ENCODE results near the gene THEMIS. TPM values are rescaled to one million over a fixed set of nuclear protein-coding genes. Genes with fewer than 3 reads are reported as not detected.

The THEMIS gene
- total and polyA plus RNA-seq, 10 of the 15 experiments (the other 5 are each of a cell fraction or from before 2014, with no cell fraction given): 0.06 to 1.5 (median 0.08) TPM; not detected in 6

DNA sequence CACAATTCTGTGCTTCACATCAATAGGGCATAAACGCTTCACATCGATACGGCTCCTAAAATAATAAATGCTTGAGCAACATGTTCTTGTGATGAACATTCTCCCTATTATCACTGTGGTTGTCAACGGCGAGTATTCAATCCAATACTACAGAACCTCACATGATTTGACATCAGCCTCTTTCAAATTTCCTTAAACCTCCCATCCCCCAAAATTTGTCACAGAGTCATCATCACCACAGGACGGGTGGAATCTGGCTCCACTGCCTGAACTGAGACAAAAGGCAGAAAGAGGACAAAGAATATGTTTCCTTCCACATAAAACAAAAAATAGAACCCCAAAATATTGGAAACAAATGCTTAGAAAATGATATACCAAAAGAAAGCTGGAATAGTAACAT is 7.3 kb downstream of the THEMIS start:
- CTCF ChIA-PET: interaction anchor here (0.9 to 1.2 kb wide), 4 partner anchors 9 to 38 kb away, joined by 3 to 5 read pairs (median 4); no protein-coding TSS in a partner anchor
- FAIRE-seq: no peak
- SMC1A ChIA-PET (ENCODE audit: uncharacterized antibody, unreplicated experiment): no interaction called here

More for the DNA sequence above, 7.3 kb downstream of the THEMIS start:
- no peak overlapping the region for H3K27ac ChIP-seq (ENCODE audit: control insufficient read depth, insufficient read depth)
- no peak overlapping the region for H2AFZ ChIP-seq (ENCODE audit: control insufficient read depth, low read depth, low read length)
- 45% methylated on average over 6 of the region's 6 CpGs for WGBS (ENCODE audit: insufficient coverage, insufficient replicate concordance, low lambda C conversion rate, missing lambda C conversion rate)
- H3K79me2 ChIP-seq (ENCODE audit: control insufficient read depth, insufficient read depth, low read length): no peaks in the 10 kb centered on the region
- H3K36me3 ChIP-seq (ENCODE audit: control insufficient read depth in 2 of 2, insufficient read depth in 2 of 2, low read length in 1 of 2): no peaks in the 10 kb centered on the region
- ATAC-seq (no peak), DNase-seq (ENCODE audit: low read depth, low spot score) (no peak)
- ChIA-PET RAD21 (ENCODE audit: unreplicated experiment) (interaction anchor here (1.2 kb wide), 1 partner anchor 15 kb away, joined by 3 read pairs; no protein-coding TSS in a partner anchor), POLR2A (no interaction called here)
- no peaks in the 10 kb centered on the region for H3K9me3 ChIP-seq (replicated peaks; ENCODE audit: control insufficient read depth, insufficient read depth, low read length)
- no peaks in the 10 kb centered on the region for H4K20me1 ChIP-seq (ENCODE audit: control insufficient read depth, insufficient read depth)
- H3K4me1 ChIP-seq (ENCODE audit: control insufficient read depth, insufficient read depth, low read length): no peaks in the 10 kb centered on the region
- TF ChIP-seq SREBF2 (IDR thresholded peaks at IDR 0.05; ENCODE audit: low read length): no peak
- no peak for TF ChIP-seq FOXM1 (IDR thresholded peaks at IDR 0.05; ENCODE audit: low read depth, low read length)
- TF ChIP-seq, protein P1, sequence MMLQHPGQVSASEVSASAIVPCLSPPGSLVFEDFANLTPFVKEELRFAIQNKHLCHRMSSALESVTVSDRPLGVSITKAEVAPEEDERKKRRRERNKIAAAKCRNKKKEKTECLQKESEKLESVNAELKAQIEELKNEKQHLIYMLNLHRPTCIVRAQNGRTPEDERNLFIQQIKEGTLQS (IDR thresholded peaks at IDR 0.05; ENCODE audit: borderline replicate concordance, extremely low read depth, low read depth, low read length): no peak
- TF ChIP-seq ASH2L (IDR thresholded peaks at IDR 0.05; ENCODE audit: borderline replicate concordance, low read depth): no peak
- no peak for TF ChIP-seq STAT3 (IDR thresholded peaks at IDR 0.05; ENCODE audit: low read depth, low read length)
- TF ChIP-seq, protein P2, sequence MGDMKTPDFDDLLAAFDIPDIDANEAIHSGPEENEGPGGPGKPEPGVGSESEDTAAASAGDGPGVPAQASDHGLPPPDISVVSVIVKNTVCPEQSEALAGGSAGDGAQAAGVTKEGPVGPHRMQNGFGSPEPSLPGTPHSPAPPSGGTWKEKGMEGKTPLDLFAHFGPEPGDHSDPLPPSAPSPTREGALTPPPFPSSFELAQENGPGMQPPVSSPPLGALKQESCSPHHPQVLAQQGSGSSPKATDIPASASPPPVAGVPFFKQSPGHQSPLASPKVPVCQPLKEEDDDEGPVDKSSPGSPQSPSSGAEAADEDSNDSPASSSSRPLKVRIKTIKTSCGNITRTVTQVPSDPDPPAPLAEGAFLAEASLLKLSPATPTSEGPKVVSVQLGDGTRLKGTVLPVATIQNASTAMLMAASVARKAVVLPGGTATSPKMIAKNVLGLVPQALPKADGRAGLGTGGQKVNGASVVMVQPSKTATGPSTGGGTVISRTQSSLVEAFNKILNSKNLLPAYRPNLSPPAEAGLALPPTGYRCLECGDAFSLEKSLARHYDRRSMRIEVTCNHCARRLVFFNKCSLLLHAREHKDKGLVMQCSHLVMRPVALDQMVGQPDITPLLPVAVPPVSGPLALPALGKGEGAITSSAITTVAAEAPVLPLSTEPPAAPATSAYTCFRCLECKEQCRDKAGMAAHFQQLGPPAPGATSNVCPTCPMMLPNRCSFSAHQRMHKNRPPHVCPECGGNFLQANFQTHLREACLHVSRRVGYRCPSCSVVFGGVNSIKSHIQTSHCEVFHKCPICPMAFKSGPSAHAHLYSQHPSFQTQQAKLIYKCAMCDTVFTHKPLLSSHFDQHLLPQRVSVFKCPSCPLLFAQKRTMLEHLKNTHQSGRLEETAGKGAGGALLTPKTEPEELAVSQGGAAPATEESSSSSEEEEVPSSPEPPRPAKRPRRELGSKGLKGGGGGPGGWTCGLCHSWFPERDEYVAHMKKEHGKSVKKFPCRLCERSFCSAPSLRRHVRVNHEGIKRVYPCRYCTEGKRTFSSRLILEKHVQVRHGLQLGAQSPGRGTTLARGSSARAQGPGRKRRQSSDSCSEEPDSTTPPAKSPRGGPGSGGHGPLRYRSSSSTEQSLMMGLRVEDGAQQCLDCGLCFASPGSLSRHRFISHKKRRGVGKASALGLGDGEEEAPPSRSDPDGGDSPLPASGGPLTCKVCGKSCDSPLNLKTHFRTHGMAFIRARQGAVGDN (IDR thresholded peaks at IDR 0.05): no peak
- no peak for TF ChIP-seq SMAD5 (IDR thresholded peaks at IDR 0.05; ENCODE audit: low read depth)
- no peak for TF ChIP-seq BRCA1 (IDR thresholded peaks at IDR 0.05; ENCODE audit: low read depth, low read length)
- TF ChIP-seq ZNF217 (IDR thresholded peaks at IDR 0.05): no peak
- no peak for TF ChIP-seq SREBF1 (IDR thresholded peaks at IDR 0.05; ENCODE audit: low read length)
- TF ChIP-seq POLR2AphosphoS2 (IDR thresholded peaks at IDR 0.05; ENCODE audit: low read depth, low read length): no peak
- TF ChIP-seq MTA3 (IDR thresholded peaks at IDR 0.05; ENCODE audit: borderline replicate concordance, low read length): no peak
- no peak for TF ChIP-seq PAX5 (IDR thresholded peaks at IDR 0.05; ENCODE audit: borderline replicate concordance, low read depth, low read length)
- no peak for TF ChIP-seq SMAD1 (IDR thresholded peaks at IDR 0.05; ENCODE audit: low read depth, partially characterized antibody)
- TF ChIP-seq, protein P3, sequence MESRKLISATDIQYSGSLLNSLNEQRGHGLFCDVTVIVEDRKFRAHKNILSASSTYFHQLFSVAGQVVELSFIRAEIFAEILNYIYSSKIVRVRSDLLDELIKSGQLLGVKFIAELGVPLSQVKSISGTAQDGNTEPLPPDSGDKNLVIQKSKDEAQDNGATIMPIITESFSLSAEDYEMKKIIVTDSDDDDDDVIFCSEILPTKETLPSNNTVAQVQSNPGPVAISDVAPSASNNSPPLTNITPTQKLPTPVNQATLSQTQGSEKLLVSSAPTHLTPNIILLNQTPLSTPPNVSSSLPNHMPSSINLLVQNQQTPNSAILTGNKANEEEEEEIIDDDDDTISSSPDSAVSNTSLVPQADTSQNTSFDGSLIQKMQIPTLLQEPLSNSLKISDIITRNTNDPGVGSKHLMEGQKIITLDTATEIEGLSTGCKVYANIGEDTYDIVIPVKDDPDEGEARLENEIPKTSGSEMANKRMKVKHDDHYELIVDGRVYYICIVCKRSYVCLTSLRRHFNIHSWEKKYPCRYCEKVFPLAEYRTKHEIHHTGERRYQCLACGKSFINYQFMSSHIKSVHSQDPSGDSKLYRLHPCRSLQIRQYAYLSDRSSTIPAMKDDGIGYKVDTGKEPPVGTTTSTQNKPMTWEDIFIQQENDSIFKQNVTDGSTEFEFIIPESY (IDR thresholded peaks at IDR 0.05): no peak
- no peak overlapping the region for H3K4me3 ChIP-seq
- H3K9ac ChIP-seq (ENCODE audit: control insufficient read depth, insufficient read depth, low read length): no peak overlapping the region
- no peak overlapping the region for H3K4me2 ChIP-seq (ENCODE audit: control insufficient read depth, insufficient read depth)
- intact Hi-C loops (cut with micrococcal nuclease; ENCODE audit: unreplicated experiment) (no loop called here), in situ Hi-C loops (cut with MboI) (no loop called here)
- no peaks in the 10 kb centered on the region for H3K27me3 ChIP-seq (replicated peaks in 1 of 2; ENCODE audit: control insufficient read depth in 2 of 2, insufficient read depth in 2 of 2, low read length in 1 of 2)
- BruUV-seq (replicated peaks): no TSS peak

Data from GM12878 (cell line).